Neural progenitor cell (in vitro differentiated cells): Measurements from ENCODE around the gene CCDC88B.

Experiments
- EZH2phosphoT487 ChIP-seq: fragments of 200-600 bp; sonication (generic); IDR thresholded peaks from 2 replicates; pipeline ENCODE4 v1.6.1; 2017; ENCODE audit warnings: antibody characterized with exemption
- TF ChIP-seq, protein P1 (sequence below): fragments of 200-600 bp; sonication (generic); IDR thresholded peaks from 2 replicates; pipeline ENCODE4 v1.5.1; 2017; ENCODE audit warnings: antibody characterized with exemption, mild to moderate bottlenecking

DNA sequence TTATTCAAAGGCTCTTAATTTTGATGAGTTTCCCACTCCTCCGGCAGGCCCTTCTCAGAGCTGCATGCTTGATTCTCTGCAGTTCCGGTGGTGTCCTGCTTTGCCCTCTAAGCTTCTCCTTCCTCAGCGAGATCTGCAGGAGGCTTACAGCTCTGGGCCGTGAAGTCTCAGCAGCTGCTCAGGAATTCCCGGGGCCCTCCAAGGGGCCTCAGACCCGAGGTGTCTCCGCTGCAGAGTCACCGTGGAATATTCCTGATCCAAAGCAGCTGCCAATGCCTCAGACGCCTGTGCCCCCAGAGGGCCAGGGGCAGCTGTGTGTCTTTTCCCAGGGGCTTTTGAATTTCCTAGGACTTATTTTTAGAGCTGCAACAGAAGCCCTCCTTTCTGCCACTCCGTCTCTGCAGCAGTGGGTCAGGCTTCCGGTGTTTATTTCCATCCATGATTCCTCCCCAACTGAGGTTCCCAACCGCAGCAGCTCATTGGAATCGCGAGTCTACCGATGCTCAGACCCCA, 56.1 kb downstream of the CCDC88B start:
- TF ChIP-seq, protein P1, sequence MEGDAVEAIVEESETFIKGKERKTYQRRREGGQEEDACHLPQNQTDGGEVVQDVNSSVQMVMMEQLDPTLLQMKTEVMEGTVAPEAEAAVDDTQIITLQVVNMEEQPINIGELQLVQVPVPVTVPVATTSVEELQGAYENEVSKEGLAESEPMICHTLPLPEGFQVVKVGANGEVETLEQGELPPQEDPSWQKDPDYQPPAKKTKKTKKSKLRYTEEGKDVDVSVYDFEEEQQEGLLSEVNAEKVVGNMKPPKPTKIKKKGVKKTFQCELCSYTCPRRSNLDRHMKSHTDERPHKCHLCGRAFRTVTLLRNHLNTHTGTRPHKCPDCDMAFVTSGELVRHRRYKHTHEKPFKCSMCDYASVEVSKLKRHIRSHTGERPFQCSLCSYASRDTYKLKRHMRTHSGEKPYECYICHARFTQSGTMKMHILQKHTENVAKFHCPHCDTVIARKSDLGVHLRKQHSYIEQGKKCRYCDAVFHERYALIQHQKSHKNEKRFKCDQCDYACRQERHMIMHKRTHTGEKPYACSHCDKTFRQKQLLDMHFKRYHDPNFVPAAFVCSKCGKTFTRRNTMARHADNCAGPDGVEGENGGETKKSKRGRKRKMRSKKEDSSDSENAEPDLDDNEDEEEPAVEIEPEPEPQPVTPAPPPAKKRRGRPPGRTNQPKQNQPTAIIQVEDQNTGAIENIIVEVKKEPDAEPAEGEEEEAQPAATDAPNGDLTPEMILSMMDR = no peak
- no peak for TF ChIP-seq EZH2phosphoT487
